Fibroblast of the aortic adventitia (primary cell): ENCODE results near the gene LGMN. TPM values are rescaled to one million over a fixed set of nuclear protein-coding genes. Genes with fewer than 3 reads are reported as not detected.
A peak's percentile ranks its signal among the peaks of the same experiment; 100 is the strongest.
"Not testable (repeated sequence)": the region's sequence is repeated elsewhere in the genome, so short reads cannot be mapped to it uniquely, and the experiment has no call there.

ENCODE experiments used
- DNase-seq: peaks from one replicate; pipeline ENCODE4 v3.0.0-alpha.2; 2010; ENCODE audit warnings: low read depth
- H3K4me3 ChIP-seq: 2 replicates; pipeline ENCODE4 v1.5.1; 2011; ENCODE audit warnings: low read depth, mild to moderate bottlenecking, control low read depth, low read length, moderate library complexity
- total RNA-seq: library from RNA; depleted of rRNA; stranded (reverse); fragments of >200 nt; gene quantifications from 2 replicates; pipeline ENCODE4 v1.2.3, GENCODE V29; 2012; ENCODE audit warnings: low replicate concordance
- TF ChIP-seq, protein P1 (sequence below): IDR thresholded peaks from 2 replicates; pipeline ENCODE4 v1.5.1; 2011; ENCODE audit warnings: mild to moderate bottlenecking, low read length, control low read depth, inconsistent platforms; ENCODE audit not compliant: insufficient read depth

Gene LGMN
- total RNA-seq, 1 donor: 28.6 TPM

DNA sequence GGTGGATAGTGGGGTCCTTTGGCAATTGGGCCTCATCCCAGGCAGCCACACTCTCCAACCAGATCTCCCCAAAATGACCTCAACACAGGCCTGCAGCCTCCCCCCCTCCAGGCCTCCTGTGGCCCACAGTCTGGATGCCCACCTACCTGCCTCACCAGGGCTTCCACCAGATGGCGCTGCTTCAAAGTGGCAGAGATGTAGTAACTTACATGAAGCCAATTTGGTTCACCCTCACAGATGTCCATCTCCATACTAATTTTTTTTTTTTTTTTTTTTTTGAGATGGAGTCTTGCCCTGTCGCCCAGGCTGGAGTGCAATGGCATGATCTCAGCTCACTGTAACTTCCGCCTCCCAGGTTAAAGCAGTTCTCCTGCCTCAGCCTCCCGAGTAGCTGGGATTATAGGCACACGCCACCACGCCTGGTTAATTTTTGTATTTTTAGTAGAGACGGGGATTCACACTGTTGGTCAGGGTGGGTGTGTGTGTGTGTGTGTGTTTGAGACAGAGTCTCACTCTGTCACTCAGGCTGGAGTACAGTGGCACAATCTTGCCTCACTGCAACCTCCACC lies 33.6 kb downstream of the LGMN start:
- H3K4me3 ChIP-seq: not testable (repeated sequence)
- peak; percentile 69 for DNase-seq
- TF ChIP-seq, protein P1, sequence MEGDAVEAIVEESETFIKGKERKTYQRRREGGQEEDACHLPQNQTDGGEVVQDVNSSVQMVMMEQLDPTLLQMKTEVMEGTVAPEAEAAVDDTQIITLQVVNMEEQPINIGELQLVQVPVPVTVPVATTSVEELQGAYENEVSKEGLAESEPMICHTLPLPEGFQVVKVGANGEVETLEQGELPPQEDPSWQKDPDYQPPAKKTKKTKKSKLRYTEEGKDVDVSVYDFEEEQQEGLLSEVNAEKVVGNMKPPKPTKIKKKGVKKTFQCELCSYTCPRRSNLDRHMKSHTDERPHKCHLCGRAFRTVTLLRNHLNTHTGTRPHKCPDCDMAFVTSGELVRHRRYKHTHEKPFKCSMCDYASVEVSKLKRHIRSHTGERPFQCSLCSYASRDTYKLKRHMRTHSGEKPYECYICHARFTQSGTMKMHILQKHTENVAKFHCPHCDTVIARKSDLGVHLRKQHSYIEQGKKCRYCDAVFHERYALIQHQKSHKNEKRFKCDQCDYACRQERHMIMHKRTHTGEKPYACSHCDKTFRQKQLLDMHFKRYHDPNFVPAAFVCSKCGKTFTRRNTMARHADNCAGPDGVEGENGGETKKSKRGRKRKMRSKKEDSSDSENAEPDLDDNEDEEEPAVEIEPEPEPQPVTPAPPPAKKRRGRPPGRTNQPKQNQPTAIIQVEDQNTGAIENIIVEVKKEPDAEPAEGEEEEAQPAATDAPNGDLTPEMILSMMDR: peak; percentile 84

DNA sequence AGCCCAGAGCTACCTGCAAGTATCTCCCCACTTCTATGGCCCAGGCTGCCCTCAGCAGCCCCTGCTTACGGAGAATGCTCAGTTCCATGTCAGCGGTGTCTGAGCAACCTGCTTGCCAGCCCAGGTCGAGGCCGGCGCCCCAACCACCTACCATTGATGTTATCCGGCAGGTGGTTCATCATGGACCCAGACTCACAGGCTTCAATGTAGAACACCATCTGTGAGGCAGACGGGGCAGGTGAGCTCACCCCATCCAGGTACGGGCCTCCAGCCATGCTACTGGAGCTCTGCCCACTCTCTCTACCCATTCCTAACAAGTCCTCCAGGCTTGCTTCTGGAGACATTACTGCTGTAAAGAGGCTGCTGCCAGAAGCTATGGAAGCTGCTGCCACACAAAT lies 35.8 kb downstream of the LGMN start:
- TF ChIP-seq, protein P1: no peak
- no peak for DNase-seq
- H3K4me3 ChIP-seq: no peak overlapping the region

DNA sequence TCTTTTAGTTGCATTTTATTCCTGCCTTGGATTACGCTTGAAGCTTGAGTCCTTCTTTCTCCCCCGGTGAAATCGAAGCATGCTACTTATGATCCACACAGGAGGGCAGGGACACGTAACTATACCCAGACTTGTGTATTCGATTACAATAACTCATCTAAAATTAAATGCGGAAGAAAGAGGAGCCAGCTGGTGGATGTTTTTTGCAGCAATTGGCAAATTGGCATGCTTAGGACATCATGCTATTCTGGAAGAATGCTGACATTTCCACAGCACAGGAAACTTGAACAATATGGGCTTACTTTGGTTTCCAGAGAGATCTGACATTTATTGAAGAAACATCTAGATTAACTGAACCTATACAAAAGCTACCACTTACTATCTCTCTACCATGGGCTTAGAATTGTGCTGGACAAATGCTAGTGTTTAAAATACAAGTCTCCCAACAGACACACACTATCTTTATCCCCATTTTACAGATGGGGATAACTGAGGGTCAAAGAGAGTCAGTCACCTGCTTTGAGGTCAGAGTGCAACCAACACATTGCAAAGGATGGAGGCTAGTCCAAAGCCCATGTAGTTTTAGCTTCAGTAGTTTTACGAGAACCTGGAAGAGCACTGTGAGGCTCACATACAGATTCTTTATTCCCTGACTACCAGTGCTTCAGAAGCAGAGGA lies 36.3 kb downstream of the LGMN start:
- no peak for DNase-seq
- no peak overlapping the region for H3K4me3 ChIP-seq
- TF ChIP-seq, protein P1: no peak

DNA sequence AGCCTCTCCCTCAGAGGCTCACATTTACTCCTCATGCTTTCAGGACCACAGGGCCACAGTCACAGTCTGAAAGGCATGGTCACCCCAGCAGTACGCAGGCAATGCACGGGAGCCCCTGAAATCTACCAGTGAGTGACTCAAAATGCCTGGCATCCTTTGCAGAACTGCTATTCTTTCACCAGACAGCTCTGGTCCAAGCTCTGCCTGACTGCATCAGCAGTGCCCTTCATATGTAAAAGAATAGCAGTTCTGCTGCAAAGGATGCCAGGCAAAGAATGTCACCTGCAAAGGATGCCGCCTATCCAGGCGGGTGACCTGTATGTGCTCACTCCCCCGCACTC lies 38.5 kb downstream of the LGMN start:
- TF ChIP-seq, protein P1: no peak
- DNase-seq: no peak

DNA sequence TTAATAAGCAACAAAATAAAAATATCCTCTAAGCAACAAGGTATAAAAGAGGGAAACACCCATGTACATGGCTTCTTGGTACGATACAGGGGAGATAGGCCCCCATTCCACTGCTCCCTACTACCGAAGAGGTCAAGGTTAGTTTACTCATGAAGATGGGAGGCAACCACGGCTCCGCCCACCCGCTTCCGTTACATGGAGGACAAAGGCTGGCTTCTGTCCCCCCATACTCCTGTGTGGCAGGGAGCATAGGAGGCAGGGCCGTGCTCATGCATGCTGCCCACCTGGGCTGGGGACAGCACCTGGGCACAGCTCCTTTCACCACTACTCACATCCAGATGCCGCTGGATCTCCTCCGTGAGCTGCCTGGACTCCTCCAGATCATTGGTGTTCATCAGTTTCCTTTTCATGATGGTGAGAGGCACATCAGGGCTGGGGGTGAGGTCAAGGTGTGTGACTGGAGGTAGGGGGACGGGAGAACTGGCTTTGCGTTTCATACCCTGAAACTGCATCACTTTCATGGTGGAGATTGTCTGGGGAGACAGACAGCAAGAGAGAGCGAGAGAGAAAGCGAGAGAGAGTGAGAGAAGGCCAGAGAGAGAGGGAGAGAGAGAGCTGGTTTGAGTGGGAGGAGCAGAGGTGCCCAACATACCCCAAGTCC lies 39.0 kb downstream of the LGMN start:
- no peak for DNase-seq
- TF ChIP-seq, protein P1: no peak
- no peak overlapping the region for H3K4me3 ChIP-seq

More for the DNA sequence above, 38.5 kb downstream of the LGMN start:
- no peak overlapping the region for H3K4me3 ChIP-seq

DNA sequence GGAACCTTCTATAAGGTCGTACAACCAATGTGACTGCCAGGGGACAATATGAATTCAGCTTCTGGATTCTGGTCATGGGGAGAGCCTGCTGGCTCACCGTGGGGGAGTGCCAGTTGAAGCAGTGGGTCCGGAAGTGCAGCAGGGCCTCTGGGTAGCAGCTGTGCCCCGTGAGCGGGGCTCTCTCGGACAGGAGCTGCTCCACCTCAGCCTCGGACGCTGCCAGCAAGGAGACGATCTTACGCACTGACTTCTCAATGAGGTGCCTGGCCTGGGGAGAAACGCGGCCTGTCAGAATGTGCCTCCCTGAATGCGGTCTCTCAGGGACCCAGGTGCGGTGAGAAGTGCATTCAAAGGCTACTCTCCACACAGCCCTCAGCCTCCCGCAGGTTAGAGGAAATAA lies 42.0 kb downstream of the LGMN start:
- no peak for DNase-seq
- TF ChIP-seq, protein P1: no peak
- H3K4me3 ChIP-seq: no peak overlapping the region
